Activated naive CD8-positive, alpha-beta T cell (primary cell): ENCODE data around the gene SYTL2.
"Not testable (repeated sequence)": the region's sequence is repeated elsewhere in the genome, so short reads cannot be mapped to it uniquely, and the experiment has no call there.

Experiments
- H3K27ac Mint-ChIP-seq: one replicate; pipeline ENCODE4 v1.8.0; 2021; ENCODE audit warnings: mixed read lengths
- H3K27me3 Mint-ChIP-seq: one replicate; pipeline ENCODE4 v1.8.0; 2021; ENCODE audit warnings: mixed read lengths
- H3K36me3 Mint-ChIP-seq: one replicate; pipeline ENCODE4 v1.8.0; 2021; ENCODE audit warnings: mixed read lengths
- H3K4me1 Mint-ChIP-seq: one replicate; pipeline ENCODE4 v1.8.0; 2021; ENCODE audit warnings: low read depth, mixed read lengths
- H3K4me3 Mint-ChIP-seq: one replicate; pipeline ENCODE4 v1.8.0; 2021; ENCODE audit warnings: mild to moderate bottlenecking, mixed read lengths
- H3K9me3 Mint-ChIP-seq: one replicate; pipeline ENCODE4 v1.8.0; 2021; ENCODE audit warnings: low read depth, mixed read lengths

Gene SYTL2

GRCh38 chr11:85695546-85695945 is 115.4 kb downstream of the SYTL2 start:
- Mint-ChIP-seq H3K4me3 (no peak overlapping the region), H3K4me1 (peaks cover 27% of the 10 kb centered on the region), H3K36me3 (peaks cover 4% of the 10 kb centered on the region), H3K27me3 (no peaks in the 10 kb centered on the region), H3K9me3 (no peaks in the 10 kb centered on the region), H3K27ac (no peak overlapping the region)

- Mint-ChIP-seq H3K4me1 (peaks cover 17% of the 10 kb centered on the region), H3K27me3 (no peaks in the 10 kb centered on the region), H3K27ac (no peak overlapping the region), H3K4me3 (no peak overlapping the region), H3K36me3 (peaks cover 4% of the 10 kb centered on the region), H3K9me3 (no peaks in the 10 kb centered on the region)
These were observed 116.5 kb downstream of the SYTL2 start for GRCh38 chr11:85694385-85694980.

GRCh38 chr11:85685820-85686459 is 125.0 kb downstream of the SYTL2 start, which contains the start of gene CCDC89:
Gene CCDC89, minus strand, starts transcription at chr11:85686195. Its CDS starts 65 bp downstream, at chr11:85686130.
- H3K27me3 Mint-ChIP-seq, result peaks cover 1% of the 10 kb centered on the region
- no peak within 1 kb of the TSS for H3K4me3 Mint-ChIP-seq
- no peaks in the 10 kb centered on the region for H3K9me3 Mint-ChIP-seq
- H3K4me1 Mint-ChIP-seq, result peaks cover 3% of the 10 kb centered on the region
- no peak within 1 kb of the TSS for H3K27ac Mint-ChIP-seq
- no peaks in the 10 kb centered on the region for H3K36me3 Mint-ChIP-seq

GRCh38 chr11:85685125-85685819 is 125.7 kb downstream of the SYTL2 start:
- H3K4me1 Mint-ChIP-seq, result peaks cover 3% of the 10 kb centered on the region
- H3K27ac Mint-ChIP-seq, result no peak overlapping the region
- H3K36me3 Mint-ChIP-seq, result no peaks in the 10 kb centered on the region
- no peak overlapping the region for H3K4me3 Mint-ChIP-seq
- no peaks in the 10 kb centered on the region for H3K9me3 Mint-ChIP-seq
- peaks cover 1% of the 10 kb centered on the region for H3K27me3 Mint-ChIP-seq

GRCh38 chr11:85682330-85683305 is 128.3 kb downstream of the SYTL2 start:
- peak overlapping the region; percentile 80 for H3K27ac Mint-ChIP-seq
- H3K36me3 Mint-ChIP-seq, result no peaks in the 10 kb centered on the region
- H3K4me3 Mint-ChIP-seq, result peak overlapping the region; percentile 89

GRCh38 chr11:85680897-85681296 is 130.0 kb downstream of the SYTL2 start:
- Mint-ChIP-seq H3K4me1 (peaks cover 3% of the 10 kb centered on the region), H3K27me3 (peaks cover 1% of the 10 kb centered on the region), H3K9me3 (no peaks in the 10 kb centered on the region), H3K4me3 (no peak overlapping the region), H3K27ac (no peak overlapping the region), H3K36me3 (no peaks in the 10 kb centered on the region)

More at GRCh38 chr11:85682330-85683305, 128.3 kb downstream of the SYTL2 start:
- peaks cover 1% of the 10 kb centered on the region for H3K27me3 Mint-ChIP-seq
- H3K9me3 Mint-ChIP-seq, result no peaks in the 10 kb centered on the region
- peaks cover 3% of the 10 kb centered on the region for H3K4me1 Mint-ChIP-seq

GRCh38 chr11:85679576-85679975 is 131.4 kb downstream of the SYTL2 start:
- Mint-ChIP-seq H3K4me3 (no peak overlapping the region), H3K36me3 (peaks cover 2% of the 10 kb centered on the region), H3K9me3 (no peaks in the 10 kb centered on the region), H3K4me1 (peaks cover 3% of the 10 kb centered on the region), H3K27me3 (peaks cover 1% of the 10 kb centered on the region), H3K27ac (no peak overlapping the region)

- Mint-ChIP-seq H3K4me3 (no peak overlapping the region), H3K4me1 (no peaks in the 10 kb centered on the region), H3K9me3 (no peaks in the 10 kb centered on the region), H3K27ac (no peak overlapping the region), H3K36me3 (peaks cover 2% of the 10 kb centered on the region), H3K27me3 (no peaks in the 10 kb centered on the region)
These were observed 137.5 kb downstream of the SYTL2 start for GRCh38 chr11:85673393-85673792.

GRCh38 chr11:85672105-85672902 is 138.6 kb downstream of the SYTL2 start:
- no peak overlapping the region for H3K27ac Mint-ChIP-seq

GRCh38 chr11:85670949-85671663 is 139.8 kb downstream of the SYTL2 start:
- H3K4me3 Mint-ChIP-seq, H3K27me3 Mint-ChIP-seq, H3K27ac Mint-ChIP-seq, H3K9me3 Mint-ChIP-seq, H3K4me1 Mint-ChIP-seq, H3K36me3 Mint-ChIP-seq: not testable (repeated sequence)

More at GRCh38 chr11:85672105-85672902, 138.6 kb downstream of the SYTL2 start:
- H3K4me3 Mint-ChIP-seq, result no peak overlapping the region
- H3K36me3 Mint-ChIP-seq, result peaks cover 2% of the 10 kb centered on the region
- no peaks in the 10 kb centered on the region for H3K4me1 Mint-ChIP-seq
- H3K27me3 Mint-ChIP-seq, result no peaks in the 10 kb centered on the region
- H3K9me3 Mint-ChIP-seq, result no peaks in the 10 kb centered on the region

- Mint-ChIP-seq H3K9me3 (no peaks in the 10 kb centered on the region), H3K4me1 (peaks cover 8% of the 10 kb centered on the region), H3K27ac (no peak overlapping the region), H3K36me3 (peaks cover 5% of the 10 kb centered on the region), H3K27me3 (no peaks in the 10 kb centered on the region), H3K4me3 (no peak overlapping the region)
These were observed 142.8 kb downstream of the SYTL2 start for GRCh38 chr11:85668157-85668556.

GRCh38 chr11:85666687-85667086 is 144.3 kb downstream of the SYTL2 start:
- Mint-ChIP-seq H3K4me3 (no peak overlapping the region), H3K27ac (no peak overlapping the region)

GRCh38 chr11:85665733-85666132 is 145.2 kb downstream of the SYTL2 start:
- Mint-ChIP-seq H3K27ac (peak overlapping the region; percentile 95), H3K4me3 (peak overlapping the region; percentile 99), H3K36me3 (peaks cover 14% of the 10 kb centered on the region), H3K27me3 (no peaks in the 10 kb centered on the region), H3K9me3 (no peaks in the 10 kb centered on the region), H3K4me1 (peaks cover 24% of the 10 kb centered on the region)

More at GRCh38 chr11:85666687-85667086, 144.3 kb downstream of the SYTL2 start:
- Mint-ChIP-seq H3K4me1 (peaks cover 15% of the 10 kb centered on the region), H3K9me3 (no peaks in the 10 kb centered on the region), H3K27me3 (no peaks in the 10 kb centered on the region), H3K36me3 (peaks cover 9% of the 10 kb centered on the region)
